ENCODE results near the gene ZCWPW1.

DNA sequence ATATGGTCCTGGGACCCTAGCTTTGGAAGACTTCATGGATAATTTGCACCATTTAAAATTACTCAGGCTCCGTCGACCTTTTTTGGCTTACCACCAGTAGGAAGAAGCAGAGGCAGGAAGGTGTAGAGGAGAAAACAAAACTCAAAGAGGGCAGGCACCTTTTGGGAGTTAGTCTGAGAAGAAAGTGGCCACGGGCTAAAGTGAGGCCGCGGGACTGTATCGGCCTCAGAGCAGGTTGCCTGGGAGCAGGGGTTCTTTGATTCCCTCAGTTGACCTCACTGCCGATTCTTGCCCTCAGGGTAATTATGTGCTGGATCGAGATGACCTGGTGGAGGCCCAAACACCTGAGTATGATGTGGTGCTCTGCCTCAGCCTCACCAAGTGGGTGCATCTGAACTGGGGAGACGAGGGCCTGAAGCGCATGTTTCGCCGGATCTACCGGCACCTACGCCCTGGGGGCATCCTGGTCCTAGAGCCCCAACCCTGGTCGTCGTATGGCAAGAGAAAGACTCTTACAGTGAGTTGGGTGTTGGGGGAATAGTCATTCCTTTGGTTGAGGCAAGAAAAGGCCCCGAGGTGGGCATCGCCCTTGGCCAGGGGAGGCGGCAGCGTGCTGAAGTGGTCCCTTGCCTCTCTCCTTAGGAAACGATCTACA is 4.2 kb upstream of the ZCWPW1 start:
- TF ChIP-seq, protein P1, sequence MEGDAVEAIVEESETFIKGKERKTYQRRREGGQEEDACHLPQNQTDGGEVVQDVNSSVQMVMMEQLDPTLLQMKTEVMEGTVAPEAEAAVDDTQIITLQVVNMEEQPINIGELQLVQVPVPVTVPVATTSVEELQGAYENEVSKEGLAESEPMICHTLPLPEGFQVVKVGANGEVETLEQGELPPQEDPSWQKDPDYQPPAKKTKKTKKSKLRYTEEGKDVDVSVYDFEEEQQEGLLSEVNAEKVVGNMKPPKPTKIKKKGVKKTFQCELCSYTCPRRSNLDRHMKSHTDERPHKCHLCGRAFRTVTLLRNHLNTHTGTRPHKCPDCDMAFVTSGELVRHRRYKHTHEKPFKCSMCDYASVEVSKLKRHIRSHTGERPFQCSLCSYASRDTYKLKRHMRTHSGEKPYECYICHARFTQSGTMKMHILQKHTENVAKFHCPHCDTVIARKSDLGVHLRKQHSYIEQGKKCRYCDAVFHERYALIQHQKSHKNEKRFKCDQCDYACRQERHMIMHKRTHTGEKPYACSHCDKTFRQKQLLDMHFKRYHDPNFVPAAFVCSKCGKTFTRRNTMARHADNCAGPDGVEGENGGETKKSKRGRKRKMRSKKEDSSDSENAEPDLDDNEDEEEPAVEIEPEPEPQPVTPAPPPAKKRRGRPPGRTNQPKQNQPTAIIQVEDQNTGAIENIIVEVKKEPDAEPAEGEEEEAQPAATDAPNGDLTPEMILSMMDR (IDR thresholded peaks at IDR 0.05; ENCODE audit: poor library complexity): no peak
- no peak for TF ChIP-seq EZH2phosphoT487 (IDR thresholded peaks at IDR 0.05; ENCODE audit: low read depth, severe bottlenecking, unreplicated experiment)
